ENCODE results near the gene MIS12.

DNA sequence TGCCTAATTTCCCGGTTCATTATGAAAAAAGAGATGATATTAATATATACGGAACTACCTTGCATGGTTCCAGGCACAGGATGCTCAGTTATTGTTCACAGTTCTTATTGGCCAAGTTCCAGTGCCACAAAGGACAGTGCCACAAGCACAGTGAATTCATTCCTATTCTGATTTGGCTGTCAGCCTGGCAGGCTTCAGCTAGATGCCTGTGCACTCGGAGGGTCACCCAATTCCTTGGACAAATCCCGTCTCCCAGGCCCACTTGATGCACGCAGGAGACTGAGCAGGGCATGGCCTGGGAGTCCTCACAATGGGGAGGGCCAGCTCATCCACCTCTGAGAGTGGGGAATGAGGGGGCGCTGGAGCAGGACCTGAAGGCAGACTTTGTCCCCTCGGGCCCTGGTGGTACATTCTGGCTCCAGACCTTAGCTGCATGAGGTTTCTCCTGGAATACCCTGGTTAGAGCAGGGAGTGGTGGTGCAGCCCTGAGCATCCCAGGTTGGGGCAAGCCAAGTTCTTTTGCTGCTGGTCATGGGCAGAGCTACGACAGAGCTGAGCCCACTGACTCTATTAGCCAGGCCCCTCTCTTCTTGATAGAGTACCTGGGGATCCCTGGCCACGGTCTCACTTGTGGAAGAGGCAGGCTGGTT lies 41.4 kb downstream of the MIS12 start:
- TF ChIP-seq, protein P1, sequence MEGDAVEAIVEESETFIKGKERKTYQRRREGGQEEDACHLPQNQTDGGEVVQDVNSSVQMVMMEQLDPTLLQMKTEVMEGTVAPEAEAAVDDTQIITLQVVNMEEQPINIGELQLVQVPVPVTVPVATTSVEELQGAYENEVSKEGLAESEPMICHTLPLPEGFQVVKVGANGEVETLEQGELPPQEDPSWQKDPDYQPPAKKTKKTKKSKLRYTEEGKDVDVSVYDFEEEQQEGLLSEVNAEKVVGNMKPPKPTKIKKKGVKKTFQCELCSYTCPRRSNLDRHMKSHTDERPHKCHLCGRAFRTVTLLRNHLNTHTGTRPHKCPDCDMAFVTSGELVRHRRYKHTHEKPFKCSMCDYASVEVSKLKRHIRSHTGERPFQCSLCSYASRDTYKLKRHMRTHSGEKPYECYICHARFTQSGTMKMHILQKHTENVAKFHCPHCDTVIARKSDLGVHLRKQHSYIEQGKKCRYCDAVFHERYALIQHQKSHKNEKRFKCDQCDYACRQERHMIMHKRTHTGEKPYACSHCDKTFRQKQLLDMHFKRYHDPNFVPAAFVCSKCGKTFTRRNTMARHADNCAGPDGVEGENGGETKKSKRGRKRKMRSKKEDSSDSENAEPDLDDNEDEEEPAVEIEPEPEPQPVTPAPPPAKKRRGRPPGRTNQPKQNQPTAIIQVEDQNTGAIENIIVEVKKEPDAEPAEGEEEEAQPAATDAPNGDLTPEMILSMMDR (IDR thresholded peaks at IDR 0.05), result no peak
- no peak for TF ChIP-seq RAD21 (conservative IDR thresholded peaks at IDR 0.05 in 1 of 2, IDR thresholded peaks at IDR 0.05 in 1 of 2)
- TF ChIP-seq HOXA7 (CRISPR knock-in tag; IDR thresholded peaks at IDR 0.05), result no peak

Measured in A549 (cell line).